H1 (cell line): Measurements from ENCODE around the gene SGCD. TPM values are rescaled to one million over a fixed set of nuclear protein-coding genes. Genes with fewer than 3 reads are reported as not detected.

Experiments used
- ATF3 ChIP-seq: IDR thresholded peaks from 2 replicates; pipeline ENCODE4 v1.6.1; 2011; ENCODE audit warnings: low read depth, mild to moderate bottlenecking, low read length; ENCODE audit not compliant: insufficient read depth
- CHD7 ChIP-seq: fragments of 300-600 bp; sonication (generic); IDR thresholded peaks from 2 replicates; pipeline ENCODE4 v1.7.1; 2012; ENCODE audit warnings: low read length, moderate library complexity, mild to moderate bottlenecking, inconsistent platforms; ENCODE audit not compliant: insufficient replicate concordance
- HDAC6 ChIP-seq: IDR thresholded peaks from one replicate; pipeline ENCODE4 v1.7.1; 2012; ENCODE audit warnings: low read depth, mild to moderate bottlenecking, inconsistent platforms, low read length, moderate library complexity
- JUND ChIP-seq: IDR thresholded peaks from 2 replicates; pipeline ENCODE4 v1.6.1; 2011; ENCODE audit warnings: mild to moderate bottlenecking, improper control_type of control experiment, low read length
- KDM4A ChIP-seq: IDR thresholded peaks from one replicate; pipeline ENCODE4 v1.7.1; 2012; ENCODE audit warnings: low read depth, mild to moderate bottlenecking, moderate library complexity, low read length, inconsistent platforms; ENCODE audit not compliant: severe bottlenecking
- RFX5 ChIP-seq: IDR thresholded peaks from 2 replicates; pipeline ENCODE4 v1.6.1; 2011; ENCODE audit warnings: low read depth, low read length, improper control_type of control experiment, borderline replicate concordance
- SIN3A ChIP-seq, 2 experiments: IDR thresholded peaks in 1 of 2; conservative IDR thresholded peaks in 1 of 2; 2 replicates each; pipeline ENCODE4 v1.6.1; 2011 to 2012; ENCODE audit warnings: low read length in 2 of 2, improper control_type of control experiment in 1 of 2, low read depth in 1 of 2, mild to moderate bottlenecking in 1 of 2
- SIRT6 ChIP-seq: IDR thresholded peaks from one replicate; pipeline ENCODE4 v1.7.1; 2012; ENCODE audit warnings: low read length, inconsistent platforms
- polyA plus RNA-seq, 7 experiments: library from polyadenylated mRNA; depleted of rRNA in 3 of 7; stranded (reverse) in 5 of 7; unstranded in 2 of 7; fragments of >200 nt in 5 of 7; fragments of 200-250 nt in 2 of 7; gene quantifications; 1 replicate in 5 of 7; 2 replicates in 1 of 7; 4 replicates in 1 of 7; pipeline versions ENCODE4 v1.2.1 to v1.2.3, GENCODE V29; 2011 to 2013; ENCODE audit warnings: missing spikeins in 2 of 7, mixed read lengths in 2 of 7
- total RNA-seq: library from RNA; stranded (reverse); fragmentation: NEBNext Ultra II Directional; extraction: Animal tissue kit (Norgen Biotek cat#: 25700); gene quantifications from 2 replicates; pipeline ENCODE4 v1.2.1, GENCODE V29; 2021
- TF ChIP-seq, protein P1 (sequence below): IDR thresholded peaks from 2 replicates; pipeline ENCODE4 v1.6.1; 2012; ENCODE audit warnings: low read length, inconsistent platforms

SGCD gene
- total and polyA plus RNA-seq, 2 of the 8 experiments (the other 6 are each of a cell fraction or from before 2014, with no cell fraction given) = 0.04 to 0.08 TPM

DNA sequence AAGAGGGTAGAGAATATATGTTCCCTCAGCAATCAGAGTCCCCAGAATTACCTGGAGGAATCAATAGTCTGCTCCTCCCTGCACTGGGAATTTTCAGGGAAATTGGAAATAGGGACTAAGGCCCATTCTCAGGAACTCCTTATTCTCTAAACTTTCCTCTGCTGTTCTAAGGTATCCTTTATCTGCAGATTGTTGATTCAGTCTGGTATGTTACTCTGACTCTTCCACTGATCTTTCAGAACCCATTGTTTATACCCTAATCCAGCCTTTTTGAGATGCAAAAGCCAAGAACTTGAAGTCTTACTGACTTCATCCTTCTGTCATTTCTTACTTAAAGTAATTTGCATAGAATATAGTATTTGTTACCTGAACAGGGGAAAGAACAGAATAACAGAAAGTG lies 379.7 kb downstream of the SGCD start (continued):
- TF ChIP-seq CHD7 = no peak
- no peak for TF ChIP-seq SIN3A (conservative IDR thresholded peaks at IDR 0.05 in 1 of 2, IDR thresholded peaks at IDR 0.05 in 1 of 2; ENCODE audit: low read depth in 1 of 2, low read length in 2 of 2)
- TF ChIP-seq ATF3 = no peak
- no peak for TF ChIP-seq KDM4A
- no peak for TF ChIP-seq JUND
- no peak for TF ChIP-seq RFX5
- TF ChIP-seq HDAC6 = no peak
- TF ChIP-seq SIRT6 = no peak
- TF ChIP-seq, protein P1, sequence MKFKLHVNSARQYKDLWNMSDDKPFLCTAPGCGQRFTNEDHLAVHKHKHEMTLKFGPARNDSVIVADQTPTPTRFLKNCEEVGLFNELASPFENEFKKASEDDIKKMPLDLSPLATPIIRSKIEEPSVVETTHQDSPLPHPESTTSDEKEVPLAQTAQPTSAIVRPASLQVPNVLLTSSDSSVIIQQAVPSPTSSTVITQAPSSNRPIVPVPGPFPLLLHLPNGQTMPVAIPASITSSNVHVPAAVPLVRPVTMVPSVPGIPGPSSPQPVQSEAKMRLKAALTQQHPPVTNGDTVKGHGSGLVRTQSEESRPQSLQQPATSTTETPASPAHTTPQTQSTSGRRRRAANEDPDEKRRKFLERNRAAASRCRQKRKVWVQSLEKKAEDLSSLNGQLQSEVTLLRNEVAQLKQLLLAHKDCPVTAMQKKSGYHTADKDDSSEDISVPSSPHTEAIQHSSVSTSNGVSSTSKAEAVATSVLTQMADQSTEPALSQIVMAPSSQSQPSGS = no peak
